Kidney epithelial cell (primary cell): Measurements from ENCODE around the gene CCDC197. TPM values are rescaled to one million over a fixed set of nuclear protein-coding genes. Genes with fewer than 3 reads are reported as not detected.

Experiments
- DNase-seq: peaks from one replicate; pipeline ENCODE4 v3.0.0-alpha.2; 2010; ENCODE audit warnings: low read depth
- H3K27me3 ChIP-seq: 2 replicates; pipeline ENCODE4 v1.6.0; 2011; ENCODE audit warnings: low read length; ENCODE audit not compliant: control insufficient read depth, insufficient read depth
- H3K36me3 ChIP-seq: 2 replicates; pipeline ENCODE4 v1.5.1; 2011; ENCODE audit warnings: low read length; ENCODE audit not compliant: control insufficient read depth, insufficient read depth
- H3K4me3 ChIP-seq: 2 replicates; pipeline ENCODE4 v1.5.1; 2011; ENCODE audit warnings: low read depth, mild to moderate bottlenecking, control low read depth, low read length
- total RNA-seq: library from RNA; depleted of rRNA; stranded (reverse); fragments of >200 nt; gene quantifications from 2 replicates; pipeline ENCODE4 v1.2.3, GENCODE V29; 2015
- TF ChIP-seq, protein P1 (sequence below): IDR thresholded peaks from 2 replicates; pipeline ENCODE4 v1.5.1; 2011; ENCODE audit warnings: mild to moderate bottlenecking, moderate library complexity, low read length, control low read depth, inconsistent platforms; ENCODE audit not compliant: insufficient read depth, poor library complexity, severe bottlenecking

The CCDC197 gene
- total RNA-seq, 1 donor from 2014 or later, result not detected

DNA sequence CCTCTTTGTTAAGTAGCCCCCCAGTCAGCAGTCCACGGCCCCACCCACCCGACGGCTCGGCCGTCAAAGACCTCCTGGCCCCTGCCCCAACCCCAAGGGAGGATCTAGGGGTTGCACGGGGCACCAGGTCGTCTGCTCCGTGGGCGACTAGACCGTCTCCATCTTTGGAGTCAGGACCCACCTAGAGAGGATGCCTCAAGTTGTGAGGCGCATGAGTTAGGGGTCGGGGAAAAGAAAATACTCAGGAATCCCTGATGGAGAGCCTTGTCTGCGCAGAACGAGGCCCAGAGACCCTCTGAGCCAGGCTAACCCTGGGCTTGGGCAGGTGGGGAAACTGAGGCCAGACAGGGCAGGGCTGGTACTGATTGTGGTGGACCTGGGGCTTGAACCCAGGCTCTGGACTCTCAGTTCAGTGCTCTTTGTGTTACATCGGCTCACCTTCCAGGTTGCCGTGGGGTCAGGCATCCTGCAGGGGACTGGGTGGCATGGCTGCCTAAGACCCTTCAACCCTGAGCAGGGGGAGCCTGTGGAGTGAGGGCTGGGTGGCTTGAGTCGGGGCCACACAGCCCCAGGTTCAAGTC is 29.9 kb downstream of the CCDC197 start:
- peak overlapping the region; percentile 60 for H3K4me3 ChIP-seq
- no peak for DNase-seq
- H3K36me3 ChIP-seq, result no peaks in the 10 kb centered on the region
- H3K27me3 ChIP-seq, result no peaks in the 10 kb centered on the region
- TF ChIP-seq, protein P1, sequence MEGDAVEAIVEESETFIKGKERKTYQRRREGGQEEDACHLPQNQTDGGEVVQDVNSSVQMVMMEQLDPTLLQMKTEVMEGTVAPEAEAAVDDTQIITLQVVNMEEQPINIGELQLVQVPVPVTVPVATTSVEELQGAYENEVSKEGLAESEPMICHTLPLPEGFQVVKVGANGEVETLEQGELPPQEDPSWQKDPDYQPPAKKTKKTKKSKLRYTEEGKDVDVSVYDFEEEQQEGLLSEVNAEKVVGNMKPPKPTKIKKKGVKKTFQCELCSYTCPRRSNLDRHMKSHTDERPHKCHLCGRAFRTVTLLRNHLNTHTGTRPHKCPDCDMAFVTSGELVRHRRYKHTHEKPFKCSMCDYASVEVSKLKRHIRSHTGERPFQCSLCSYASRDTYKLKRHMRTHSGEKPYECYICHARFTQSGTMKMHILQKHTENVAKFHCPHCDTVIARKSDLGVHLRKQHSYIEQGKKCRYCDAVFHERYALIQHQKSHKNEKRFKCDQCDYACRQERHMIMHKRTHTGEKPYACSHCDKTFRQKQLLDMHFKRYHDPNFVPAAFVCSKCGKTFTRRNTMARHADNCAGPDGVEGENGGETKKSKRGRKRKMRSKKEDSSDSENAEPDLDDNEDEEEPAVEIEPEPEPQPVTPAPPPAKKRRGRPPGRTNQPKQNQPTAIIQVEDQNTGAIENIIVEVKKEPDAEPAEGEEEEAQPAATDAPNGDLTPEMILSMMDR, result no peak

DNA sequence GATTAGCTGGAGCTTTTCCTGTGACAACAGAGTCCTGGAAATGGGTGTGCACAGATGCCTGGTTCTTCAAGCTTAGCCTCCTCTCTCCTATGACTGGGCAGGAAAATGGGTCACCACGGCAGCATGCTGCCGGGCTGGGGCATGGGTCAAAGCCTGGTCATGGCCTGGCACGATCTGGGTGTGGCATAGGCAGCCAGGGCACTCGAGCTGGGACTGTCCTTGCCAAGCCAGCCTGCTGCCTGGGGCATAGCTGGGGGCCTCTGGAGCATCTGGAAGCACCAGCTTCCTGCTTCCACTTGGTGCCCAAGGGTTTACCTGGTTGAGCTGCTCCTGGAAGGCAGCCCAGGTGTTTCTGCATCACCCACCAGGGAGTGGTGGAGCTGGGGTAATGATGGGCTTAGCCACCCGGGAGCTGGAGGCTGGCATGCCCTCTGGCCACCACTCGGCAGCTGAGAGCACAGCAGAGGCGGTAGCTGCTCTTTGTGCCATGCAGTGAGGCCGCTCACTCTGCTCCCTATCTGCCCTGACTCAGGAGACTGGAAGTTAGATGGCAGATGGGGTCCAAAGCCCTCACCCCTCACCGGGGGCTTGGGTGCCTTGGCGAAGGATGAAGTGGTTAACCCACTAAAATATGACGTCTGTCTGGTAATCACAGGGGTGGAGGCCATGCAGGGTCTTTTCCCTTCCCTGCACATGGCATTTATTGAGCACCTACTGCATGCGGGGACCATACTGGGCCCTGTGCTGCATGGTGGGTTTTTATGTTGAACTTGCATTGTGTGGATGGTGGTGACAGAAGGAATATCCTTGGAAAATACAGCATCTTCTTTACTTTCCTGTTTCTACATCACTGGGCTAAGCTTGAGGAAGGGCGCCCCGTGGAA is 30.7 kb downstream of the CCDC197 start:
- no peak for DNase-seq
- TF ChIP-seq, protein P1, result no peak
- Histone ChIP-seq H3K27me3 (no peaks in the 10 kb centered on the region), H3K36me3 (no peaks in the 10 kb centered on the region), H3K4me3 (no peak overlapping the region)

DNA sequence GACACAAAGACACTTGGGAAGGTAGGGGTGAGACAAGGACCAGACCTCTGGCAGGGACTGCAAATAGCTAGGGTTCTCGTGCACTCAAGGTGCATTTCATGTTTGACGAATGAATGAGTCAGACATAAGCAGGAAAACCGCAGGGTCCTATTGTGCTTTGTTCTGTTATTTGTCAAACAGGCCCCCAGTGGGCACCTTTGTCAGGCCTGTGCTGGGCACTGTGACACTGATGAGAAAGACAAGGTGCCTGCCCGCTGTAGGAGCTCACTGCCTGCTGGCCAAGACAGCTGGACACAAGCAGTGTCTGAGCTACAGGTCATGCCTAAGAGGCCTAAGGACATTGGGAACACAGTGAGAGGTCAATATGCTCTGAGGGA is 31.3 kb downstream of the CCDC197 start:
- no peak for DNase-seq
- no peaks in the 10 kb centered on the region for H3K27me3 ChIP-seq

DNA sequence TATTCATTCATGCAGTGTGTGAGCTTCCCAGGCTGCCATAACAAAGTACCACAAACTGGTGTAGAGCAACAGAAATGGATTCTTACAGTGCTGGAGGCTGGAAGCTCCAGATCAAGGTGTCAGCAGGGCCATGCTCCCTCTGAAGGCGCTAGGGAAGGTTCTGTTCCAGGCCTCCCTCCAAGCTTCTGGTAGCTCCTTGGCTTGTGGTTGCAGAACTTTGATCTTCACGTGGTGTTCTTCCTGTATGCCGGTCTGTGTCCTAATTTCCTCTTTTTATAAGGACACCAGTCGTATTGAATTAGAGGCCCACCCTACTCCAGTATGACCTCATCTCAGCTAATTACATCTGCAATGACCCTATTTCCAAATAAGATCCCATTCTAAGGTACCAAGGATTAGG is 32.2 kb downstream of the CCDC197 start:
- no peaks in the 10 kb centered on the region for H3K36me3 ChIP-seq
- H3K27me3 ChIP-seq, result no peaks in the 10 kb centered on the region
- DNase-seq, result no peak
- no peak overlapping the region for H3K4me3 ChIP-seq
- TF ChIP-seq, protein P1, result no peak

More for the DNA sequence above, 31.3 kb downstream of the CCDC197 start:
- TF ChIP-seq, protein P1, result no peak
- Histone ChIP-seq H3K36me3 (no peaks in the 10 kb centered on the region), H3K4me3 (no peak overlapping the region)

DNA sequence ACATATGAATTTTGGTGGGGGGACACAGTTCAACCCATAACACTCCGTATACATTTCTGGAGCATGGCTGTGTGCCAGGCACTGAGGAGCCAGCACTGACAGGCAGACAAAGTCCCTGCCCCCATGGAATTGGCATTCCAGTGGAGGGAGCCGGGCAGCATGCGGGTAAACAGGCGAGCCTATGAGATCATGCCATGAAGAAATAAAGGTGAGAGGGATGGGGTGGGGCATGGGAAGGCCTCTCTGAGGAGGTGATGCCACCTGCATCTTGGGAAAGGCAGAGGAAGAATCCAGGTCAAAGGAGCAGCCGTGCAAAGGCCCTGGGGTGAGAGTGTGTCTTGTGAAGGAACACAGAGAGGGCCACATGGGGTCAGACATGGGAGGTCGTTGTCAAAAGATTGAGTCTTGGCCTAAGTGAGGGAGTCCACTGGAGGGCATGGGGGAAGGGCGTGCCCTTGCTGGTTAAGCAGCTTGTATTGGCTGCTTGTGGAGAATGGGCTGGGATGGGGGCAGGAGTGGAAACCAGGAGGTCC is 32.6 kb downstream of the CCDC197 start:
- TF ChIP-seq, protein P1, result no peak
- Histone ChIP-seq H3K27me3 (no peaks in the 10 kb centered on the region), H3K36me3 (no peaks in the 10 kb centered on the region), H3K4me3 (no peak overlapping the region)
- DNase-seq, result no peak
